Measurements from ENCODE around the gene MAVS.

The MAVS gene

GRCh38 chr20:3865887-3866407, 19.3 kb downstream of the MAVS start:
- Histone ChIP-seq H3K4me3 (replicated peaks; ENCODE audit: insufficient read depth, low read length) (no peak overlapping the region), H3K27me3 (ENCODE audit: insufficient read depth, poor library complexity, severe bottlenecking) (no peaks in the 10 kb centered on the region), H3K27ac (replicated peaks) (no peak overlapping the region)
- no peak for DNase-seq (ENCODE audit: low read depth in 1 of 2, low spot score in 1 of 2)
- TF ChIP-seq REST (IDR thresholded peaks at IDR 0.05; ENCODE audit: insufficient replicate concordance, low read depth) (no peak), SPI1 (IDR thresholded peaks at IDR 0.05; ENCODE audit: borderline replicate concordance, low read depth) (no peak), CTCF (IDR thresholded peaks at IDR 0.05; ENCODE audit: insufficient read depth, low read length) (no peak), POLR2AphosphoS5 (IDR thresholded peaks at IDR 0.05; ENCODE audit: low read depth) (no peak), GABPA (IDR thresholded peaks at IDR 0.05; ENCODE audit: low read depth) (no peak)

GRCh38 chr20:3866464-3866863, 19.8 kb downstream of the MAVS start:
- no peaks in the 10 kb centered on the region for H3K27me3 ChIP-seq (ENCODE audit: insufficient read depth, poor library complexity, severe bottlenecking)

GRCh38 chr20:3867802-3868201, 21.2 kb downstream of the MAVS start:
- H3K4me3 ChIP-seq (replicated peaks; ENCODE audit: insufficient read depth, low read length) = no peak overlapping the region
- TF ChIP-seq REST (IDR thresholded peaks at IDR 0.05; ENCODE audit: insufficient replicate concordance, low read depth) (no peak), GABPA (IDR thresholded peaks at IDR 0.05; ENCODE audit: low read depth) (no peak), CTCF (IDR thresholded peaks at IDR 0.05; ENCODE audit: insufficient read depth, low read length) (no peak), SPI1 (IDR thresholded peaks at IDR 0.05; ENCODE audit: borderline replicate concordance, low read depth) (no peak), POLR2AphosphoS5 (IDR thresholded peaks at IDR 0.05; ENCODE audit: low read depth) (no peak)
- DNase-seq (ENCODE audit: low read depth in 1 of 2, low spot score in 1 of 2) = no peak
- H3K27ac ChIP-seq (replicated peaks) = no peak overlapping the region
- no peaks in the 10 kb centered on the region for H3K27me3 ChIP-seq (ENCODE audit: insufficient read depth, poor library complexity, severe bottlenecking)

More at GRCh38 chr20:3866464-3866863, 19.8 kb downstream of the MAVS start:
- H3K27ac ChIP-seq (replicated peaks) = no peak overlapping the region
- DNase-seq (ENCODE audit: low read depth in 1 of 2, low spot score in 1 of 2) = no peak
- no peak for TF ChIP-seq SPI1 (IDR thresholded peaks at IDR 0.05; ENCODE audit: borderline replicate concordance, low read depth)
- TF ChIP-seq POLR2AphosphoS5 (IDR thresholded peaks at IDR 0.05; ENCODE audit: low read depth) = peak; percentile 28; the same call in 1 of the 2 replicates
- H3K4me3 ChIP-seq (replicated peaks; ENCODE audit: insufficient read depth, low read length) = no peak overlapping the region

GRCh38 chr20:3869839-3870634, 23.4 kb downstream of the MAVS start:
- H3K27ac ChIP-seq (replicated peaks) = no peak overlapping the region

More at GRCh38 chr20:3869839-3870634, 23.4 kb downstream of the MAVS start:
- no peaks in the 10 kb centered on the region for H3K27me3 ChIP-seq (ENCODE audit: insufficient read depth, poor library complexity, severe bottlenecking)
- H3K4me3 ChIP-seq (replicated peaks; ENCODE audit: insufficient read depth, low read length) = no peak overlapping the region
- DNase-seq (ENCODE audit: low read depth in 1 of 2, low spot score in 1 of 2) = no peak
- no peak for TF ChIP-seq POLR2AphosphoS5 (IDR thresholded peaks at IDR 0.05; ENCODE audit: low read depth)
- TF ChIP-seq CTCF (IDR thresholded peaks at IDR 0.05; ENCODE audit: insufficient read depth, low read length) = no peak
- no peak for TF ChIP-seq GABPA (IDR thresholded peaks at IDR 0.05; ENCODE audit: low read depth)
- TF ChIP-seq REST (IDR thresholded peaks at IDR 0.05; ENCODE audit: insufficient replicate concordance, low read depth) = no peak
- TF ChIP-seq SPI1 (IDR thresholded peaks at IDR 0.05; ENCODE audit: borderline replicate concordance, low read depth) = no peak
